ENCODE results near the gene SAE1.

The SAE1 gene

DNA sequence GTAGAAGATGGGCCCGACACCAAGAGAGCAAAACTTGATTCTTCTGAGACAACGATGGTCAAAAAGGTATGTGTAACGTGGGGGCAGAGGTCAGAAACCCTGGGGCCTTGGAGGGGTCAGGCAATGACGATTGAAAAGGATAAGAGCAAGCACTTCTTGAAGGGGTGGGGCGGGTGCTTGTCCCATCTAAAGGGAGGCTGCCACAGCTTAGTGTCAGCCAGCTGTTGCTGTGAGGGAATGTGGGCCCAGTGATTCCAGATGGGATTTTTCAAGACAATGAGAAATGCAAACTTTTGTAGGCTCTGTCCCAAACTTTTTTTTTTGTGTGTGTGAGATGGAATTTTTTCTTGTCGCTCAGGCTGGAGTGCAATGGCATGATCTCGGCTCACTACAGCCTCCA lies 24.5 kb downstream of the SAE1 start:
- Histone ChIP-seq H3K27me3 (ENCODE audit: control insufficient read depth, insufficient read depth, low read length) (no peaks in the 10 kb centered on the region), H3K36me3 (ENCODE audit: control insufficient read depth, low read depth, low read length) (peaks cover 73% of the 10 kb centered on the region), H3K9me3 (ENCODE audit: control insufficient read depth, low read depth, low read length) (no peaks in the 10 kb centered on the region), H3K4me3 (ENCODE audit: low read length) (no peak overlapping the region), H3K4me1 (ENCODE audit: control insufficient read depth, low read depth, low read length) (peaks cover 28% of the 10 kb centered on the region), H3K27ac (ENCODE audit: low read length) (no peak overlapping the region), H3K9ac (ENCODE audit: low read length) (no peak overlapping the region)

DNA sequence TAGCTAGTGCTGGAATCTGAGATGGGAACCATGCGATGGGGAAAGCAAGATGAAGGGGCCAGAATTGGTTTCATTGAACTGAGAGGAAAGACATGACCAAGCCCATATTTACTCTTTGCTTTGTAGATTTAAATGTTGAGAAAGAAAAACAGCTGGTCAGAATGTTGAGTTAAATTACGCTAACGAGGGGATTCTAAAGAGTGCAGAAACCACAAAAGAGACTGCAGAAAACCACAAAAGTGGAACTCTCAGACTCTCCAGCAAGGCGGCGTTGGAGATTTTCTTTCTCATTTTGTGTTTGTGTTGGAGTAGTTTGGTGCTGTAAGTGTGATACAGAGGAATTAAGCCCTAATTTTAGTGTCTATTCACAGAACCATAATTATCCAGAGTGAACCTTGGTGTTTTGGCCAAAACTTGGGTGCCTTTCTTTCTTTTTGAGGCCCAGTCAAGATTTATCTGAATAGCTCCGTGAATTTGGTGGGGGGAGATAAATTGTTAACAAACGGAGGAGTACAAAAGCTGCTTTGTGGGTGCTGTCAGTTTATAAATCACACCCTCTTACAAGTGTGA lies 26.3 kb downstream of the SAE1 start:
- H3K9ac ChIP-seq (ENCODE audit: low read length) = no peak overlapping the region
- H3K9me3 ChIP-seq (ENCODE audit: control insufficient read depth, low read depth, low read length) = no peaks in the 10 kb centered on the region
- peaks cover 66% of the 10 kb centered on the region for H3K36me3 ChIP-seq (ENCODE audit: control insufficient read depth, low read depth, low read length)
- peak overlapping the region; percentile 40 for H3K27ac ChIP-seq (ENCODE audit: low read length)
- peaks cover 28% of the 10 kb centered on the region for H3K4me1 ChIP-seq (ENCODE audit: control insufficient read depth, low read depth, low read length)
- H3K4me3 ChIP-seq (ENCODE audit: low read length) = peak overlapping the region; percentile 41
- H3K27me3 ChIP-seq (ENCODE audit: control insufficient read depth, insufficient read depth, low read length) = no peaks in the 10 kb centered on the region

DNA sequence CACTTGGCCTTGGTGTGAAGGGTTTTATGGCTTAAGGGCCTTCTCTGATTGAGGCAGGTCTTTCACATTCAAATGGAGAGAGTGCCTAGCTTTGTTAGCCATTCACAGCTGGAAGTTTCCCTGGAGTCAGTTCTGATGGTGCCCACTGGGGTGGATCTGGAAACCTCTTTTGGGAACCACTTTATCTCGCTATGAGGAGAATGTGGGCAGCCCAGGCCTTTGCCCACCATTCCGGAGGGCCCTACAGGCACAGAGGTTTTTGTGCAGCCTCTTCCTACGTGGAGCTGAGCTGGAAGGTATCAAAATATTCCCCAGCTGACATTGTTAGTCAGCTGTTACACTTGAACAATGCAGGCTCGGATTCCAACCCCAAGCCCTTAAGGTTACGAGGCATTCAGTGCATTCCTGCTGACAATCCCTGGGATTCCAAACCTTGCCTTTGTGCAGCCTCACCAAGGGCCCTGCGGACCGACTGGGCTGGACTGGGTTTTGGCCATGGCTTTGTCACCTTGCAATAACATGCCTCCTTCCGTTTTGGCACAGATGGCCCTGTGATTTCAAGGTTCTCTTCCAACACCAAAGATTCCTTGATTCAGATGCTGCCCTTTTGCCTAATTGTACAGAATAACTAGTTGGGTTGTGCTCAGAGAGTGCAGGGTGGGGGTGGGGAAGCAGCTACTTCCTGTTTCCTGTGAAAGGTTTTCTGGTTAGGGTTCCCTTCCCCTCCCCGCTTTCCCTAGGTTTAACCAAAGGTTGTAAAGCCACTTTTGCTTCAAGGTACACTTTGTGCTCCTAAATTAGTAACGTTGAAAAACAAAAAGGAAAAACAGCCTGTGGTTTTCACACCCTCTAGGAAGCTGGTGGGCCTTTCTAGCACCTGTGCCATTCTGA lies 27.0 kb downstream of the SAE1 start:
- H3K36me3 ChIP-seq (ENCODE audit: control insufficient read depth, low read depth, low read length) = peaks cover 63% of the 10 kb centered on the region
- H3K27me3 ChIP-seq (ENCODE audit: control insufficient read depth, insufficient read depth, low read length) = no peaks in the 10 kb centered on the region
- no peaks in the 10 kb centered on the region for H3K9me3 ChIP-seq (ENCODE audit: control insufficient read depth, low read depth, low read length)
- H3K4me1 ChIP-seq (ENCODE audit: control insufficient read depth, low read depth, low read length) = peaks cover 28% of the 10 kb centered on the region
- H3K4me3 ChIP-seq (ENCODE audit: low read length) = peak overlapping the region; percentile 41
- peak overlapping the region; percentile 54 for H3K9ac ChIP-seq (ENCODE audit: low read length)
- peak overlapping the region; percentile 89 for H3K27ac ChIP-seq (ENCODE audit: low read length)

DNA sequence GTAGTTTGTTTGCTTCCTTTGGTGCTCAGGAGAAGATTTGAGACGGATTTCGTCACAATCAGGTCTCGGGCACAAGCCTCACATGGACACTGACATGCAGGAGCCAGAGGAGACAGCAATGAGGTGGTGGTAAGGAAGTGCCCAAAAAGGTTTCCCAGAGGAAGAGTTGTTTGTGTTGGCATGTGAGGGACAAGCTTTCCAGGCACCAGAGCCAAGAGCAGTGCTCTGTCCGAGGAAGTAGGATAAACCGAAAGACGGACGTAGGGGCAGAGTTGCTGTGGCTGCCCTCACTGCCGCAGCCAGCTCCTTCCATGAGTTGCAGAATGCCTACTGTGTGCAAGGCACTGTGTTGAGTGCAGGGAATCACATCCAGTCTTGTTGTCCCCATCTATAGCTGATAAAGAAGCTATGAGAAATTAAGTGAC lies 27.7 kb downstream of the SAE1 start:
- Histone ChIP-seq H3K9ac (ENCODE audit: low read length) (peak overlapping the region; percentile 54), H3K27ac (ENCODE audit: low read length) (peak overlapping the region; percentile 89), H3K9me3 (ENCODE audit: control insufficient read depth, low read depth, low read length) (no peaks in the 10 kb centered on the region), H3K36me3 (ENCODE audit: control insufficient read depth, low read depth, low read length) (peaks cover 56% of the 10 kb centered on the region), H3K27me3 (ENCODE audit: control insufficient read depth, insufficient read depth, low read length) (no peaks in the 10 kb centered on the region), H3K4me3 (ENCODE audit: low read length) (peak overlapping the region; percentile 41), H3K4me1 (ENCODE audit: control insufficient read depth, low read depth, low read length) (peaks cover 28% of the 10 kb centered on the region)

DNA sequence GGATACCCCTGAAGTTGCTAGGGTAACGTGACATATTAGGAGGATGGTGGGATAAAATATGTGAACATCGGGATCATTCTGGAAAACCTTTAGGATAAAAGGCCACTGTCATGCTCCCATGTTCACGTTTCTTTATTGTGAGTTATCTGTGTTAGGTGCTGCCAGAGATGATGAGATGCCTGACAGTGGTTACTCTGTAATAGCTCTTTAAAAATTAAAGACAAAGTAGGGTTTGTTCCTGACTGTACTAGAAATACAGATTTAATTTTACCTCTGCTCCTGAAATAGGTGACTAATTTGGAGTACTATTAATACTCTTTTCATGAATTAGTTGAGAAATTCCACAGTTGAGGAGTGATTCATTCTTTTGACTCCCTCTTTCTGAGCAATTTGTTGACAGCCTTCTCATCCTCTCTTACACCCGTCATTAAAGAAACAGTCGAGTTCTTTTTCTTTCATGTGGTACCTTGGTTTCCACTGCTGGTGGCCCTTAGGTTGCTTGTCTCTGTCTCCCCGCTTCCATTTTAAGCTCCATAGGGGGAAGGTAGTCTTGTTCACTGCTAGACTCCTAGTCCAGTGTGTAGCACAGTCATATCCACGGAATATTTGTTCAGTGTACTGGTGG lies 28.4 kb downstream of the SAE1 start:
- Histone ChIP-seq H3K9ac (ENCODE audit: low read length) (no peak overlapping the region), H3K9me3 (ENCODE audit: control insufficient read depth, low read depth, low read length) (no peaks in the 10 kb centered on the region), H3K4me3 (ENCODE audit: low read length) (no peak overlapping the region), H3K27ac (ENCODE audit: low read length) (no peak overlapping the region), H3K4me1 (ENCODE audit: control insufficient read depth, low read depth, low read length) (peaks cover 28% of the 10 kb centered on the region), H3K36me3 (ENCODE audit: control insufficient read depth, low read depth, low read length) (peaks cover 54% of the 10 kb centered on the region), H3K27me3 (ENCODE audit: control insufficient read depth, insufficient read depth, low read length) (no peaks in the 10 kb centered on the region)

DNA sequence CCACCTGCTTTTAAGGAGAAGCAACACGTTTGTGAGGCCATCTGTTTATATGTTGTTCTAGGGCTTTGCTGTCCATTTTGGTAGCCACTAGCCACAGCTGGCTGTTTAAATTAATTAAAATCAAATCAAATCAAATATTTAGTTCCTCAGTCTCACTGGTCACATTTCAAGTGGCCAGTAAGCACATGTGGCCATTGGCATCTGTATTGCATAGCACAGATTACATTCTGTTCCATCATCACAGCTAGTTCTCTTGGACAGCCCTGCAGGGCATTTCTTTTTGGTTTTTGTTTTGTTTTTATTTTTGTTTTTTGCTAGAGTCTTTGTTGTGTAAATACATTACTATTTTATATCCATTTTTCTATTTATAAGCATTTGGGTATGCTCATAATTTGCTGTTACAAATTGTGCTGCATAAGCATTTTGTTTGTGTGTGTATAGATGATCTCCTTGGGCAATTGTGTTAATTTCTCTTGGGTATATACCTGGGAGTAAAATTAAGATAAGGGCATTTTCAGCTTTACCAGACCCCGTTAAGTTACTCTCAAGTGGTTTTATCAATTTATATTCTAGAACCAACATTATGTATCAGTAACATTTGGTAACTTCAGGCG lies 31.3 kb downstream of the SAE1 start:
- H3K36me3 ChIP-seq (ENCODE audit: control insufficient read depth, low read depth, low read length) = peaks cover 34% of the 10 kb centered on the region
- H3K9me3 ChIP-seq (ENCODE audit: control insufficient read depth, low read depth, low read length) = no peaks in the 10 kb centered on the region
- no peaks in the 10 kb centered on the region for H3K27me3 ChIP-seq (ENCODE audit: control insufficient read depth, insufficient read depth, low read length)
- no peak overlapping the region for H3K4me3 ChIP-seq (ENCODE audit: low read length)
- peaks cover 22% of the 10 kb centered on the region for H3K4me1 ChIP-seq (ENCODE audit: control insufficient read depth, low read depth, low read length)
- H3K9ac ChIP-seq (ENCODE audit: low read length) = no peak overlapping the region
- no peak overlapping the region for H3K27ac ChIP-seq (ENCODE audit: low read length)

DNA sequence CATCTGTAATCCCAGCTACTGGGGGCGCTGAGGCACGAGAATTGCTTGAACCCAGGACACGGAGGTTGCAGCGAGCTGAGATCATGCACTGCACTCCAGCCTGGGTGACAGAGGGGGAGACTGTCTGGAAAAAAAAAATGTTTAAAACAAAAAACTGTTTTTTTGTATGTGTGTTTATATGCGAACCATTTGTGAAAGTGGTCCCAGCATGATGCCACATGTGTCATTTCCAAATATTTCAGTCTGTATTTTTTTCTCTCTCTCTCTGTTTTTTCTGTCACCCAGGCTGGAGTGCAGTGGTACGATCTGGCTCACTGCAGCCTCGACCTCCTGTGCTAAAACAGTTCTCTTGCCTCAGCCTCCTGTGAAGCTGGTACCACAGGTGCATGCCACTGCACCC lies 37.4 kb downstream of the SAE1 start:
- Histone ChIP-seq H3K27ac (ENCODE audit: low read length) (no peak overlapping the region), H3K36me3 (ENCODE audit: control insufficient read depth, low read depth, low read length) (peaks cover 38% of the 10 kb centered on the region)

DNA sequence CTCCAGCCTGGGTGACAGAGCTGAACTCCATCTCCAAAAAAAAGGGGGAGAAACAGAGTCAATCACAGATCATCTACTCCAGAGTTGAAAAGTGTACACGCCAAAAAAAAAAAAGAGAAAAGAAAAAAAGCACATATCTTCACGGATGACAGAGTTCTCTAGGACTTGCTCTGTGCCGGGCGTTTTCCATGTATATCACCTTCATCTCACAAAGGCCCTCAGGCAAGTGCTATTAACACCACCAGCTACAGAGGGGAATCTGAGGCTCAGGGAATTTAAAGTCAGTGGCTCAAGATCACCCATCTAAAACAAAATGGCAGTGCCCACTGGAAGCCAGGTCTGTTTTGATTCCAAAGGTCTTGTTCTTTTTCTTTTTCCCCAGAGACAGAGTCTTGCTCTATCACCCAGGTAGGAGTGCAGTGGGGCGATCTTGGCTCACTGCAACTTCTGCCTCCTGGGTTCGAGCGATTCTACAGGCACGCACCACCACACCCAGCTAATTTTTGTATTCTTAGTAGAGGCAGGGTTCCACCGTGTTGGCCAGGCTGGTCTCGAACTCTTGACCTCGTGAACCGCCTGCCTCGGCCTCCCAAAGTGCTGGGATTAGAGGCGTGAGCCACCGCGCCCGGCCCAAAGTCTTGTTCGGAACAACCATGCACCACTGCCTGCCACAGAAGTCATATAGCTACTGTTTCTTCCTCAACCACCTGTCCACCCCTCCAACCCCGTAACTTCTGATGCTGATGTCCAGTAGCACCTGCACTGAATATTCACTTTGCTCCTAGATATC lies 42.2 kb downstream of the SAE1 start:
- H3K4me1 ChIP-seq (ENCODE audit: control insufficient read depth, low read depth, low read length) = no peaks in the 10 kb centered on the region
- H3K27me3 ChIP-seq (ENCODE audit: control insufficient read depth, insufficient read depth, low read length) = no peaks in the 10 kb centered on the region
- H3K4me3 ChIP-seq (ENCODE audit: low read length) = no peak overlapping the region
- H3K27ac ChIP-seq (ENCODE audit: low read length) = no peak overlapping the region
- H3K36me3 ChIP-seq (ENCODE audit: control insufficient read depth, low read depth, low read length) = peaks cover 71% of the 10 kb centered on the region
- H3K9ac ChIP-seq (ENCODE audit: low read length) = no peak overlapping the region
- H3K9me3 ChIP-seq (ENCODE audit: control insufficient read depth, low read depth, low read length) = no peaks in the 10 kb centered on the region

More for the DNA sequence above, 37.4 kb downstream of the SAE1 start:
- H3K9me3 ChIP-seq (ENCODE audit: control insufficient read depth, low read depth, low read length) = no peaks in the 10 kb centered on the region
- H3K4me3 ChIP-seq (ENCODE audit: low read length) = no peak overlapping the region
- H3K9ac ChIP-seq (ENCODE audit: low read length) = no peak overlapping the region
- H3K27me3 ChIP-seq (ENCODE audit: control insufficient read depth, insufficient read depth, low read length) = no peaks in the 10 kb centered on the region
- no peaks in the 10 kb centered on the region for H3K4me1 ChIP-seq (ENCODE audit: control insufficient read depth, low read depth, low read length)

DNA sequence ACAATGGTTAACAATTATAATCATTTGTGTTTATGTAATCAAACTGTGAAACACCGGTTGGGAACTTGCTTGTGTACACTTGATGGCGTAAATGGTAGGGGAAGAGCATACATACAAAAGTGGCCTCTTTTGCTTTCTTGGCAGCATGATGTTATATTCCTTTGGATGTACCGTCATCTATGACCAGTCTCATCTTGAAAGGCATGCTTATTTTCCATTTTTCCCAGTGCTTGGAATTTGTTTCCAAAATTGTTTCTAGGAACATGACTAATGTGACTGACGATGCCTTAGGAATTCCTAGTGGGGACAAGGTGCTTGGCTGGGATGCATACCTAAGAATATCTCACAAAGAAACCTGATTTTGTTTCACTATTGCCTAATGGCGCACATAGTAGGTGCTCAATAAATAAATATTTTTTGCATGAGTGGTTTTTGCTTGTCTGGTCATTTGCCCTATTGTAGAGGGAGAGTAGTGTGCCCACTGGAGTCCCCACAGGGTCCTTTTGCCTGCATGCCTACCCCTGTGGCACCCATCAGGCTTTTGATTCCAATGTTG lies 45.5 kb downstream of the SAE1 start:
- H3K36me3 ChIP-seq (ENCODE audit: control insufficient read depth, low read depth, low read length) = peaks cover 60% of the 10 kb centered on the region
- no peaks in the 10 kb centered on the region for H3K4me1 ChIP-seq (ENCODE audit: control insufficient read depth, low read depth, low read length)
- H3K4me3 ChIP-seq (ENCODE audit: low read length) = no peak overlapping the region
- no peak overlapping the region for H3K27ac ChIP-seq (ENCODE audit: low read length)
- no peaks in the 10 kb centered on the region for H3K9me3 ChIP-seq (ENCODE audit: control insufficient read depth, low read depth, low read length)
- no peak overlapping the region for H3K9ac ChIP-seq (ENCODE audit: low read length)
- no peaks in the 10 kb centered on the region for H3K27me3 ChIP-seq (ENCODE audit: control insufficient read depth, insufficient read depth, low read length)

DNA sequence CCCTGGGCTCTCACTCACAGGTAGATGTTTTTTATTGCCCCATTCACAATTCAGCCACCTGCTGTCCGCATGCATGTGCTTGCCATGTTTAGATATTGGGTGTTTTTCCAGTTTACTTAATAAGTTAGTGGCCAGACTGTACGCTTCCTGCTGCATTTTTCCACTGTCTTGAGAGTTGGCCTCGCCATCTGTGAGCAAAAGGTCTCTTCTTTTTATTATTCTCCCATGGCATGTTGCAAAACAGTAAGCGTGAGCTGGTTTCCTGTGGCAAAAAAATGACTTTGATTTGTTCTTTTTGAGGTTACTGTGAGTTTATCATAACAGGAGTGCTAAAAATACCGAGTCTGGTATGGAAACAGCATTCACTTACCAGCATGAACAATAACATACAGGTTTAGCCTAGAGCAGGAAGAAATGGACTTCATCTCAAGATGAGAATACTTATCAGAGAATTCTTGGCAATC lies 46.0 kb downstream of the SAE1 start:
- no peaks in the 10 kb centered on the region for H3K9me3 ChIP-seq (ENCODE audit: control insufficient read depth, low read depth, low read length)
- no peak overlapping the region for H3K27ac ChIP-seq (ENCODE audit: low read length)
- H3K27me3 ChIP-seq (ENCODE audit: control insufficient read depth, insufficient read depth, low read length) = no peaks in the 10 kb centered on the region
- H3K36me3 ChIP-seq (ENCODE audit: control insufficient read depth, low read depth, low read length) = peaks cover 60% of the 10 kb centered on the region
- no peak overlapping the region for H3K4me3 ChIP-seq (ENCODE audit: low read length)
- no peaks in the 10 kb centered on the region for H3K4me1 ChIP-seq (ENCODE audit: control insufficient read depth, low read depth, low read length)
- no peak overlapping the region for H3K9ac ChIP-seq (ENCODE audit: low read length)
